Smooth muscle cell (in vitro differentiated cells): Measurements from ENCODE around the gene RBM43. TPM values are rescaled to one million over a fixed set of nuclear protein-coding genes. Genes with fewer than 3 reads are reported as not detected.
"Not testable (repeated sequence)": the region's sequence is repeated elsewhere in the genome, so short reads cannot be mapped to it uniquely, and the experiment has no call there.

ENCODE experiments used
- DNase-seq: peaks from one replicate; lab custom pipeline; 2025; ENCODE audit not compliant: unreplicated experiment; lab: John Stamatoyannopoulos, UW
- H2AFZ ChIP-seq: fragments of 200-600 bp; sonication (generic); 2 replicates; pipeline ENCODE4 v1.6.0; 2016; ENCODE audit warnings: antibody characterized with exemption, low read depth, mild to moderate bottlenecking
- H3F3A ChIP-seq: fragments of 200-600 bp; sonication (generic); 2 replicates; pipeline ENCODE4 v1.6.0; 2017; ENCODE audit warnings: antibody characterized with exemption, low read depth
- H3K27ac ChIP-seq: fragments of 200-600 bp; sonication (generic); 2 replicates; pipeline ENCODE4 v1.5.1; 2016; ENCODE audit warnings: low read depth, mild to moderate bottlenecking
- H3K27me3 ChIP-seq: fragments of 200-600 bp; sonication (generic); 2 replicates; pipeline ENCODE4 v1.6.1; 2016; ENCODE audit warnings: low read depth, mild to moderate bottlenecking
- H3K36me3 ChIP-seq: fragments of 200-600 bp; sonication (generic); 2 replicates; pipeline ENCODE4 v1.5.1; 2016; ENCODE audit warnings: low read depth
- H3K4me1 ChIP-seq: fragments of 200-600 bp; sonication (generic); 2 replicates; pipeline ENCODE4 v1.5.1; 2016; ENCODE audit warnings: low read depth
- H3K4me2 ChIP-seq: fragments of 200-600 bp; sonication (generic); 2 replicates; pipeline ENCODE4 v1.6.0; 2016; ENCODE audit warnings: mild to moderate bottlenecking
- H3K4me3 ChIP-seq: fragments of 200-600 bp; sonication (generic); 2 replicates; pipeline ENCODE4 v1.5.1; 2016; ENCODE audit warnings: mild to moderate bottlenecking
- H3K79me2 ChIP-seq: fragments of 200-600 bp; sonication (generic); 2 replicates; pipeline ENCODE4 v1.6.0; 2016; ENCODE audit warnings: low read depth, mild to moderate bottlenecking
- H3K9ac ChIP-seq: fragments of 200-600 bp; sonication (generic); 2 replicates; pipeline ENCODE4 v1.6.0; 2016; ENCODE audit warnings: low read depth
- H3K9me3 ChIP-seq: fragments of 200-600 bp; sonication (generic); replicated peaks from 2 replicates; pipeline ENCODE4 v1.5.1; 2016; ENCODE audit warnings: low read depth
- H4K20me1 ChIP-seq: fragments of 200-600 bp; sonication (generic); 2 replicates; pipeline ENCODE4 v1.6.0; 2016; ENCODE audit warnings: low read depth
- CTCF ChIP-seq: fragments of 200-600 bp; sonication (generic); IDR thresholded peaks from 2 replicates; pipeline ENCODE4 v1.5.1; 2017; ENCODE audit warnings: borderline replicate concordance, mild to moderate bottlenecking, antibody characterized with exemption; ENCODE audit not compliant: insufficient read depth, poor library complexity, severe bottlenecking
- WGBS: methylation state at CpG from one replicate; pipeline ENCODE4 v1.1.7; 2016; ENCODE audit warnings: low lambda C conversion rate; 5-methylcytosine and 5-hydroxymethylcytosine counted together
- polyA plus RNA-seq: library from polyadenylated mRNA; unstranded; fragments of >200 nt; fragmentation: Nextera tagmentation; extraction: Ambion mirVana; gene quantifications from 2 replicates; pipeline ENCODE4 v1.2.1, GENCODE V29; 2016
- total RNA-seq: library from RNA; depleted of rRNA; stranded (reverse); fragments of >200 nt; gene quantifications from 2 replicates; pipeline ENCODE4 v1.2.3, GENCODE V29; 2014

The RBM43 gene
- total RNA-seq, result 3.9 and 4.2 TPM in 2 replicates
- 0.47 and 1.3 TPM in 2 replicates for polyA plus RNA-seq

GRCh38 chr2:151261231-151261976 lies at the start of gene RBM43:
RBM43 (minus strand) TSS chr2:151261863; CDS start chr2:151261727, 136 bp downstream.
- WGBS, result 3% methylated on average over 60 of the region's 61 CpGs
- peak within 1 kb of the TSS; percentile 62 for H3K27ac ChIP-seq
- TF ChIP-seq CTCF, result no peak
- no peaks in the 10 kb centered on the region for H3K9me3 ChIP-seq
- peak within 1 kb of the TSS; percentile 85 for H3K9ac ChIP-seq
- peak within 1 kb of the TSS; percentile 92 for H3K4me3 ChIP-seq
- no peaks in the 10 kb centered on the region for H3K27me3 ChIP-seq
- peak within 1 kb of the TSS; percentile 96 for H2AFZ ChIP-seq
- no peaks in the 10 kb centered on the region for H3F3A ChIP-seq
- H3K4me1 ChIP-seq, result peaks cover 4% of the 10 kb centered on the region
- peak within 1 kb of the TSS; percentile 87 for H3K4me2 ChIP-seq
- no peaks in the 10 kb centered on the region for H3K79me2 ChIP-seq
- no peaks in the 10 kb centered on the region for H4K20me1 ChIP-seq
- peak; percentile 41 for DNase-seq
- no peaks in the 10 kb centered on the region for H3K36me3 ChIP-seq

GRCh38 chr2:151310313-151310712 lies 48.6 kb upstream of the RBM43 start:
- H3K4me2 ChIP-seq, DNase-seq, H3F3A ChIP-seq, H4K20me1 ChIP-seq, H3K9me3 ChIP-seq, H3K79me2 ChIP-seq, H3K4me3 ChIP-seq, H3K36me3 ChIP-seq, H2AFZ ChIP-seq, H3K9ac ChIP-seq, H3K27me3 ChIP-seq, H3K27ac ChIP-seq, H3K4me1 ChIP-seq: not testable (repeated sequence)
- 92% methylated on average over 6 of the region's 6 CpGs for WGBS

GRCh38 chr2:151306621-151307020 lies 45.0 kb upstream of the RBM43 start:
- no peak for TF ChIP-seq CTCF
- H3K9ac ChIP-seq, result no peak overlapping the region
- H3K4me3 ChIP-seq, result no peak overlapping the region
- H2AFZ ChIP-seq, result no peak overlapping the region
- H3F3A ChIP-seq, result no peaks in the 10 kb centered on the region
- peak overlapping the region; percentile 59 for H3K27ac ChIP-seq
- no peaks in the 10 kb centered on the region for H3K9me3 ChIP-seq
- H3K36me3 ChIP-seq, result no peaks in the 10 kb centered on the region
- H3K4me1 ChIP-seq, result no peaks in the 10 kb centered on the region
- 37% methylated on average over 3 of the region's 3 CpGs for WGBS
- no peaks in the 10 kb centered on the region for H3K79me2 ChIP-seq
- peak overlapping the region; percentile 7 for H3K4me2 ChIP-seq
- DNase-seq, result no peak
- no peaks in the 10 kb centered on the region for H4K20me1 ChIP-seq
- no peaks in the 10 kb centered on the region for H3K27me3 ChIP-seq

- Histone ChIP-seq H3K27ac (no peak overlapping the region), H3K9ac (no peak overlapping the region), H3K4me2 (no peak overlapping the region), H4K20me1 (no peaks in the 10 kb centered on the region), H3K27me3 (no peaks in the 10 kb centered on the region), H3K4me1 (no peaks in the 10 kb centered on the region), H3K4me3 (no peak overlapping the region), H3F3A (no peaks in the 10 kb centered on the region), H3K79me2 (no peaks in the 10 kb centered on the region), H2AFZ (no peak overlapping the region), H3K9me3 (no peaks in the 10 kb centered on the region), H3K36me3 (no peaks in the 10 kb centered on the region)
- no peak for TF ChIP-seq CTCF
- DNase-seq, result no peak
Observed at GRCh38 chr2:151305129-151305691, 43.5 kb upstream of the RBM43 start.
